ENCODE measurements around the gene SPTBN1.

SPTBN1 gene

DNA sequence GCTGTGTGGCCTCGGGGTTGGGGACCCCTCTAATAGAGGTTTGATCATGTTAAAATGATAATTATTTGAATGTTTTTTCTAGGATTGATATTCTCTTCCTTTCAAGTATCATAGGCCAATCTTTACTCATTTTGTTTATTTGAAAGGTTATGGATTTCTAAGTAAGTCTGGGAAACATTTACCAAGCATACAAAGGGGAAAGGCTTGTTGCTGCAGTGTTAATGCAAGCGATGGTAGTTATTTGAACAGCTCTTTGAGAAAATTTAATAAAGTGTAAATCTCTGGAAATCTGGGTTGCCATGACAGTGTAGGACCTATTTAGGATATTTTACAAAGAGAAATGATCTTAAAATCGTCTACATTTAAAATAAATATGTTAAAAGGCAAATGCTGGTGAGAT is 56.1 kb downstream of the SPTBN1 start:
- no peak overlapping the region for H2AFZ ChIP-seq (ENCODE audit: low read length)
- no peak overlapping the region for H3K9ac ChIP-seq (ENCODE audit: low read length)
- H3K9me2 ChIP-seq (ENCODE audit: low read depth, low read length) = no peaks in the 10 kb centered on the region
- H3K27me3 ChIP-seq (ENCODE audit: insufficient read depth, low read length) = no peaks in the 10 kb centered on the region
- H3K4me3 ChIP-seq (ENCODE audit: low read depth, low read length, poor library complexity, severe bottlenecking) = no peak overlapping the region
- no peaks in the 10 kb centered on the region for H3F3A ChIP-seq (ENCODE audit: insufficient read depth, low read length)
- peaks cover 9% of the 10 kb centered on the region for H3K4me1 ChIP-seq (ENCODE audit: insufficient read depth, low read length, severe bottlenecking)
- H3K36me3 ChIP-seq (ENCODE audit: insufficient read depth, low read length) = no peaks in the 10 kb centered on the region
- H3K27ac ChIP-seq (ENCODE audit: low read depth, low read length, poor library complexity, severe bottlenecking) = no peak overlapping the region
- no peaks in the 10 kb centered on the region for H3K79me2 ChIP-seq (ENCODE audit: insufficient read depth, low read length)
- TF ChIP-seq, protein P1, sequence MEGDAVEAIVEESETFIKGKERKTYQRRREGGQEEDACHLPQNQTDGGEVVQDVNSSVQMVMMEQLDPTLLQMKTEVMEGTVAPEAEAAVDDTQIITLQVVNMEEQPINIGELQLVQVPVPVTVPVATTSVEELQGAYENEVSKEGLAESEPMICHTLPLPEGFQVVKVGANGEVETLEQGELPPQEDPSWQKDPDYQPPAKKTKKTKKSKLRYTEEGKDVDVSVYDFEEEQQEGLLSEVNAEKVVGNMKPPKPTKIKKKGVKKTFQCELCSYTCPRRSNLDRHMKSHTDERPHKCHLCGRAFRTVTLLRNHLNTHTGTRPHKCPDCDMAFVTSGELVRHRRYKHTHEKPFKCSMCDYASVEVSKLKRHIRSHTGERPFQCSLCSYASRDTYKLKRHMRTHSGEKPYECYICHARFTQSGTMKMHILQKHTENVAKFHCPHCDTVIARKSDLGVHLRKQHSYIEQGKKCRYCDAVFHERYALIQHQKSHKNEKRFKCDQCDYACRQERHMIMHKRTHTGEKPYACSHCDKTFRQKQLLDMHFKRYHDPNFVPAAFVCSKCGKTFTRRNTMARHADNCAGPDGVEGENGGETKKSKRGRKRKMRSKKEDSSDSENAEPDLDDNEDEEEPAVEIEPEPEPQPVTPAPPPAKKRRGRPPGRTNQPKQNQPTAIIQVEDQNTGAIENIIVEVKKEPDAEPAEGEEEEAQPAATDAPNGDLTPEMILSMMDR (IDR thresholded peaks at IDR 0.05; ENCODE audit: low read length) = no peak
- TF ChIP-seq EZH2 (IDR thresholded peaks at IDR 0.05; ENCODE audit: borderline replicate concordance, low read length) = no peak
- no peaks in the 10 kb centered on the region for H3K9me3 ChIP-seq (ENCODE audit: low read length)
- H3K4me2 ChIP-seq (ENCODE audit: low read length) = no peak overlapping the region
- H4K20me1 ChIP-seq (ENCODE audit: insufficient read depth, low read length) = no peaks in the 10 kb centered on the region

DNA sequence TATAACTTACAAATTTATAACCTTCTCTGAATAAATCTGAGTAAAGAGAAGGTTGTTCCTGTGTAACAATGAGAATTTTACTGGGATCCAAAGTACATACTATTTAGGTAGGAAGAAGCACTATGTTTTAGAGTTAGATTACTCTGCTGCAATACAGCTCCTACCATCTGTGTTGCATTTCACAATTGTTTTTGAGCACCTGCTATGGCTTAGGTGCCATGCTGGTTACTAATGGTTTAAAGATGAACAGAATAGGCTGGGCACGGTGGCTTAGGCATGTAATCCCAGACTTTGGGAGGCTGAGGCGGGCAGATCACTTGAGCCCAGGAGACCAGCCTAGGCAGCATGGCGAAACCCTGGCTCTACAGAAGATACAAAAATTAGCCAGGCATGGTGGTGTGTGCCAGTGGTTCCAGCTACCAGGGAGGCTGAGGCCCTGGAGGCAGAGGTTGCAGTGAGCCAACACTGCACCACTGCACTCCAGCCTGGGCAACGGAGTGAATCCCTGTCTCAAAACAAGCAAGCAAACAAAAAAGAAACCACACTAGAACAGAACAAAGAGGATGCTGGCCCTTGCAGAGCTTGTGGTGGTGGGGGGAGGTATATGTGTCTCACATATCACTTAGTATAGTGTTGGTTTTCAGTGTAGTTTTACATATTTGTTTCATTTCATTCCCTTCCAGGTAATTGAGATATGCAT is 56.7 kb downstream of the SPTBN1 start:
- Histone ChIP-seq H3K79me2 (ENCODE audit: insufficient read depth, low read length) (no peaks in the 10 kb centered on the region), H3K9me2 (ENCODE audit: low read depth, low read length) (no peaks in the 10 kb centered on the region), H2AFZ (ENCODE audit: low read length) (0 out of 2 replicates have a peak overlapping the region, but pooled peaks have one; percentile 23), H3K9ac (ENCODE audit: low read length) (no peak overlapping the region), H3K27ac (ENCODE audit: low read depth, low read length, poor library complexity, severe bottlenecking) (no peak overlapping the region), H3K9me3 (ENCODE audit: low read length) (no peaks in the 10 kb centered on the region), H3K27me3 (ENCODE audit: insufficient read depth, low read length) (no peaks in the 10 kb centered on the region), H3K4me2 (ENCODE audit: low read length) (0 out of 2 replicates have a peak overlapping the region, but pooled peaks have one; percentile 18), H3F3A (ENCODE audit: insufficient read depth, low read length) (no peaks in the 10 kb centered on the region), H4K20me1 (ENCODE audit: insufficient read depth, low read length) (no peaks in the 10 kb centered on the region), H3K36me3 (ENCODE audit: insufficient read depth, low read length) (no peaks in the 10 kb centered on the region), H3K4me3 (ENCODE audit: low read depth, low read length, poor library complexity, severe bottlenecking) (no peak overlapping the region), H3K4me1 (ENCODE audit: insufficient read depth, low read length, severe bottlenecking) (peaks cover 9% of the 10 kb centered on the region)
- TF ChIP-seq EZH2 (IDR thresholded peaks at IDR 0.05; ENCODE audit: borderline replicate concordance, low read length) = no peak
- TF ChIP-seq, protein P1 (IDR thresholded peaks at IDR 0.05; ENCODE audit: low read length) = no peak

DNA sequence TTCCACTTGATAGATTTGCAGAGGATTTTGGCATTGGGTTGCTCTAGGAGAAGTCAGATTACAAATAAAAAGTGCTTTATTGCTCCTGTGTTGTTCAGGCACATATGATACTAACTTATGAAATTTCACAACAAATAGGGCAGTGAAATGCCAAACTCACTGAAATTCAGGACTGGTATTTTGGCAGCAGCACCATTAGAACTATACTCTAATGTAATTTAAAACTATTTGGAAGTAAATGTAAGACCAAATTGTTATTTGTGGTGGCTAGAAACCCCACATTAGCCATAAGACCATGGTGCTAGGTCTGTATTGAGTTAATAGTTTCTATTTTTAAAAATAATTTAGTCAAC is 57.2 kb downstream of the SPTBN1 start:
- peaks cover 9% of the 10 kb centered on the region for H3K4me1 ChIP-seq (ENCODE audit: insufficient read depth, low read length, severe bottlenecking)
- H2AFZ ChIP-seq (ENCODE audit: low read length) = no peak overlapping the region
- no peaks in the 10 kb centered on the region for H3K79me2 ChIP-seq (ENCODE audit: insufficient read depth, low read length)
- no peaks in the 10 kb centered on the region for H3K27me3 ChIP-seq (ENCODE audit: insufficient read depth, low read length)
- no peaks in the 10 kb centered on the region for H3K36me3 ChIP-seq (ENCODE audit: insufficient read depth, low read length)
- 0 out of 2 replicates have a peak overlapping the region, but pooled peaks have one; percentile 18 for H3K4me2 ChIP-seq (ENCODE audit: low read length)
- TF ChIP-seq, protein P1 (IDR thresholded peaks at IDR 0.05; ENCODE audit: low read length) = no peak
- no peak for TF ChIP-seq EZH2 (IDR thresholded peaks at IDR 0.05; ENCODE audit: borderline replicate concordance, low read length)
- H3K4me3 ChIP-seq (ENCODE audit: low read depth, low read length, poor library complexity, severe bottlenecking) = no peak overlapping the region
- H3K27ac ChIP-seq (ENCODE audit: low read depth, low read length, poor library complexity, severe bottlenecking) = no peak overlapping the region
- H3K9me2 ChIP-seq (ENCODE audit: low read depth, low read length) = no peaks in the 10 kb centered on the region
- no peak overlapping the region for H3K9ac ChIP-seq (ENCODE audit: low read length)
- no peaks in the 10 kb centered on the region for H3F3A ChIP-seq (ENCODE audit: insufficient read depth, low read length)
- no peaks in the 10 kb centered on the region for H4K20me1 ChIP-seq (ENCODE audit: insufficient read depth, low read length)
- H3K9me3 ChIP-seq (ENCODE audit: low read length) = no peaks in the 10 kb centered on the region

All from OCI-LY1 (cell line).